ENCODE data around the gene PRND.

The PRND gene

DNA sequence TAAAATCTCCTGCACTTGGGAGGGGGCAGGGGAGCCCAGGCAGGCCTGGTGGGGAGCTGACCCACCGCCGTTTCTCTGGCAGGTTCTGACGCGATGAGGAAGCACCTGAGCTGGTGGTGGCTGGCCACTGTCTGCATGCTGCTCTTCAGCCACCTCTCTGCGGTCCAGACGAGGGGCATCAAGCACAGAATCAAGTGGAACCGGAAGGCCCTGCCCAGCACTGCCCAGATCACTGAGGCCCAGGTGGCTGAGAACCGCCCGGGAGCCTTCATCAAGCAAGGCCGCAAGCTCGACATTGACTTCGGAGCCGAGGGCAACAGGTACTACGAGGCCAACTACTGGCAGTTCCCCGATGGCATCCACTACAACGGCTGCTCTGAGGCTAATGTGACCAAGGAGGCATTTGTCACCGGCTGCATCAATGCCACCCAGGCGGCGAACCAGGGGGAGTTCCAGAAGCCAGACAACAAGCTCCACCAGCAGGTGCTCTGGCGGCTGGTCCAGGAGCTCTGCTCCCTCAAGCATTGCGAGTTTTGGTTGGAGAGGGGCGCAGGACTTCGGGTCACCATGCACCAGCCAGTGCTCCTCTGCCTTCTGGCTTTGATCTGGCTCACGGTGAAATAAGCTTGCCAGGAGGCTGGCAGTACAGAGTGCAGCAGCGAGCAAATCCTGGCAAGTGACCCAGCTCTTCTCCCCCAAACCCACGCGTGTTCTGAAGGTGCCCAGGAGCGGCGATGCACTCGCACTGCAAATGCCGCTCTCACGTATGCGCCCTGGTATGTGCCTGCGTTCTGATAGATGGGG, 3.0 kb downstream of the PRND start:
- TF ChIP-seq, protein P1, sequence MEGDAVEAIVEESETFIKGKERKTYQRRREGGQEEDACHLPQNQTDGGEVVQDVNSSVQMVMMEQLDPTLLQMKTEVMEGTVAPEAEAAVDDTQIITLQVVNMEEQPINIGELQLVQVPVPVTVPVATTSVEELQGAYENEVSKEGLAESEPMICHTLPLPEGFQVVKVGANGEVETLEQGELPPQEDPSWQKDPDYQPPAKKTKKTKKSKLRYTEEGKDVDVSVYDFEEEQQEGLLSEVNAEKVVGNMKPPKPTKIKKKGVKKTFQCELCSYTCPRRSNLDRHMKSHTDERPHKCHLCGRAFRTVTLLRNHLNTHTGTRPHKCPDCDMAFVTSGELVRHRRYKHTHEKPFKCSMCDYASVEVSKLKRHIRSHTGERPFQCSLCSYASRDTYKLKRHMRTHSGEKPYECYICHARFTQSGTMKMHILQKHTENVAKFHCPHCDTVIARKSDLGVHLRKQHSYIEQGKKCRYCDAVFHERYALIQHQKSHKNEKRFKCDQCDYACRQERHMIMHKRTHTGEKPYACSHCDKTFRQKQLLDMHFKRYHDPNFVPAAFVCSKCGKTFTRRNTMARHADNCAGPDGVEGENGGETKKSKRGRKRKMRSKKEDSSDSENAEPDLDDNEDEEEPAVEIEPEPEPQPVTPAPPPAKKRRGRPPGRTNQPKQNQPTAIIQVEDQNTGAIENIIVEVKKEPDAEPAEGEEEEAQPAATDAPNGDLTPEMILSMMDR (IDR thresholded peaks at IDR 0.05; ENCODE audit: borderline replicate concordance, insufficient read depth, low read depth, low read length), result no peak
- no peak overlapping the region for H3K4me3 ChIP-seq (ENCODE audit: low read depth, low read length)

DNA sequence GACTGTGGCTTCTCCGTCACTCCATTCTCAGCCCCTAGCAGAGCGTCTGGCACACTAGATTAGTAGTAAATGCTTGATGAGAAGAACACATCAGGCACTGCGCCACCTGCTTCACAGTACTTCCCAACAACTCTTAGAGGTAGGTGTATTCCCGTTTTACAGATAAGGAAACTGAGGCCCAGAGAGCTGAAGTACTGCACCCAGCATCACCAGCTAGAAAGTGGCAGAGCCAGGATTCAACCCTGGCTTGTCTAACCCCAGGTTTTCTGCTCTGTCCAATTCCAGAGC, 3.5 kb downstream of the PRND start:
- TF ChIP-seq, protein P1 (IDR thresholded peaks at IDR 0.05; ENCODE audit: borderline replicate concordance, insufficient read depth, low read depth, low read length), result no peak
- no peak overlapping the region for H3K4me3 ChIP-seq (ENCODE audit: low read depth, low read length)

DNA sequence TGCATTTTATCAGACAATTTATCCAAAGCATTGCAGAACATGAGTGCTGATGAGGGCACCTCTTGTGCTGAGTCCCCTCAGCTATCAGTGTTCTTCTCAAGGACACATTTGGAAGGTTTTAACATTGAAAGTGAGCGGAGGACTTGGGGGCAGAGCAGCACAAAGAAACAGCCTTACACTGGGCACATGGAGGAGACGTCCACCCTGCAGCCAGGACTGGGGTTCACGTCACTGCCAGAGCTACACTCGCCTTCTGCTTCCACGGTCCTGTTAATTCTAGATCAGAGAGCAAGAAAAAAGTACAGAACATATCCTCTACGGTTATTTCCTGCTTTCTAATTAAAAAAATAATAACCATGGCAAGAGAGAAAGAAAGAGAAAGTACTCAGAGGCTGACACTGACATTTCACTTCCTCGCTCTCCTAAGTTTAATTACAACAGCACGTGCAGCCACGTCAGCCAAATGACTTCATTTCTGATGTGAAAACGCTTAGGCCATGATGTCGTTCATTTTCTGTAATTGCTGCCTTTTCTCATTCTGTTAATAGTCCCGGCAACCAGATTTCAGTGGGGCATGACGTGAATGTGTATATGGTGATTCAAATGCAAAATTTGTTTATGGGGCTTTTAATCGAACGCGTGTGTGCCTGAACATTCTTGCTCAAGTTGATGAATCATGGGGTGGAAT, 5.1 kb downstream of the PRND start:
- TF ChIP-seq, protein P1 (IDR thresholded peaks at IDR 0.05; ENCODE audit: borderline replicate concordance, insufficient read depth, low read depth, low read length), result no peak
- no peak overlapping the region for H3K4me3 ChIP-seq (ENCODE audit: low read depth, low read length)

DNA sequence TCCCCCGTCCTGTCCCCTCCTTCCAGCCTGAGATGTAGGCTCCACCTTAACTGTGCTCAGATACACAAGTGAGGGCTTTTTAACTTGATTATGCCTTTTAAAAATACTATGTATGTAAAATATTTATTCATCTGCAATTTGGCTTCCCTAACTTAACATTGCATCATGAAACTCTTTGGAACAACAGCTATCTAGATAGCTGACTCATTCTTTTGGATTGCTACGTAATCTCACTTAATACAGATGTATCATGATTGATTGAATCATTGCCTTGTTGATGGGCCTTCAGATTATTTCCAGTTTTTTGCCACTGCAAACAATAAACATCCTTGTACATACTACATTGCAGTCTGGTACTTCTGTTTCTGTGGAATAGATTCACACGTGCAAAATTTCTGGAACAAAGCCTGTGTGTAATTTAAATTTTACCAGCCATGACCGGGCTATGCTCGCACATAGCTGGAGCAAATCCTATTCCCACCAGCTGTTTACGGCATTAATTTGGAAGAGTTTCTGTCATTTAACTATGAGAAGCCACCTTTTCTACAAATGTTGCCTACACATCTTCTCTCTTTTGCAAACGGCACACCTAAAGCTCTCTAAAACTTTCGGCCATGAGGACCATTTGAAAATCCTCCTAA, 6.5 kb downstream of the PRND start:
- TF ChIP-seq, protein P1 (IDR thresholded peaks at IDR 0.05; ENCODE audit: borderline replicate concordance, insufficient read depth, low read depth, low read length), result no peak
- no peak overlapping the region for H3K4me3 ChIP-seq (ENCODE audit: low read depth, low read length)

DNA sequence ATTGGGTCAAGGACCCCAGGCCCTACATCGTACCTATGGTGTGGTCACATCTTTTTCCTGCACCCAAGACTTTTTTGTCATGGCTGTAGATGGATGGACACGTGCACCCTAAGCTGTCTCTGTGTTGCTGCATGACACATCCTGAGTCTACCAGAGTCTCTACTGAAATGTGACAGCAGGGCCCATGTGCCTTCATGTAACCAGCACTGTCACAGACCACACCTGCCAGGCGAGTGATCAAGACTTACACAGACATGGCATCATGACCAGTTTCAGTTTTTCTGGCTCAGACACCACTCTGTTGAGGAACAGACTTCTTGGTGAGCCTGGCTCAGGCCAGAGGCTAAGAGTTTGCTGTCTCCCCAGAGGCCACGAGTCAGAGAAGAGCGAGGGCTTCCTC, 7.6 kb downstream of the PRND start:
- TF ChIP-seq, protein P1 (IDR thresholded peaks at IDR 0.05; ENCODE audit: borderline replicate concordance, insufficient read depth, low read depth, low read length), result no peak
- no peak overlapping the region for H3K4me3 ChIP-seq (ENCODE audit: low read depth, low read length)

DNA sequence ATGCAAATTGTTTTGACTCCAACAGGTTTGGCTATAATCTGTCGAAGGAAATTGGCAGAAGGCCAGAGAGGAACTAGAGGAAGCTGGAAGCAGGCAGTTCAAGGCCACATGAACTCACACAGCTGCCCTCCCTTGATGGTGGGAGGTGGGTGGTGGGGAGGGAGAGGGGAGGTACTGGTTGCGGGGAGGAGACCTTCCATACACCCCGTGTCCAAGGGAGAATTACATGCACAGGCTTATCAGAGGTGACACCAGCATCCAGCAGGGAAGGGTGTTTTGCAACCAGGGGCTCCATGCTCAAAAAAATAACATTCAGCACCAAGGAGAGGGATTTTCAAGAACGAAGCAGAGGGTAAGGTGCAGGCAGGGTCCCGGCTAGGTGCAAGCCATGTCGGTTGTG, 9.1 kb downstream of the PRND start:
- TF ChIP-seq, protein P1 (IDR thresholded peaks at IDR 0.05; ENCODE audit: borderline replicate concordance, insufficient read depth, low read depth, low read length), result no peak

More for the DNA sequence above, 9.1 kb downstream of the PRND start:
- no peak overlapping the region for H3K4me3 ChIP-seq (ENCODE audit: low read depth, low read length)
